Breast epithelium (tissue), 4 donors: ENCODE measurements around the gene AGAP2. TPM values are rescaled to one million over a fixed set of nuclear protein-coding genes. Genes with fewer than 3 reads are reported as not detected.
"Not testable (repeated sequence)": the region's sequence is repeated elsewhere in the genome, so short reads cannot be mapped to it uniquely, and the experiment has no call there.

Experiments used
- DNase-seq, 2 donors: peaks; one replicate each; pipeline ENCODE4 v3.0.0-alpha.2; 2019; ENCODE audit warnings: low spot score in 2 of 2
- H3K27ac ChIP-seq, 2 donors: fragments of 200-600 bp; sonication (generic) in 1 of 2; one replicate each; pipeline ENCODE4 v1.5.1; 2016 to 2019; ENCODE audit warnings: mild to moderate bottlenecking in 1 of 2
- H3K27me3 ChIP-seq, 2 donors: fragments of 200-600 bp; sonication (generic) in 1 of 2; one replicate each; pipeline versions ENCODE4 v1.5.1 to v1.6.0; 2017 to 2019; ENCODE audit warnings: control low read depth in 1 of 2, mild to moderate bottlenecking in 1 of 2
- H3K36me3 ChIP-seq: fragments of 200-600 bp; one replicate; pipeline ENCODE4 v1.5.1; 2019
- H3K4me1 ChIP-seq, 2 donors: fragments of 200-600 bp; sonication (generic); one replicate each; pipeline ENCODE4 v1.5.1; 2016 to 2019; ENCODE audit warnings: control low read depth in 1 of 2
- H3K4me3 ChIP-seq, 3 donors: fragments of 200-600 bp; sonication (generic); 1 replicate in 2 of 3; 2 replicates in 1 of 3; pipeline ENCODE4 v1.5.1; 2016 to 2019; ENCODE audit warnings: mild to moderate bottlenecking in 3 of 3, moderate library complexity in 2 of 3
- H3K9me3 ChIP-seq, 2 donors: fragments of 200-600 bp; sonication (generic) in 1 of 2; one replicate each; pipeline ENCODE4 v1.5.1; 2016 to 2019; ENCODE audit warnings: control low read depth in 1 of 2
- POLR2A ChIP-seq: fragments of 450-650 bp; IDR thresholded peaks from one replicate; pipeline ENCODE4 v1.6.1; 2016; ENCODE audit warnings: antibody characterized with exemption, mild to moderate bottlenecking, moderate library complexity
- POLR2AphosphoS5 ChIP-seq, 3 donors: sonication (generic); formaldehyde crosslinking; IDR thresholded peaks; one replicate each; pipeline ENCODE4 v1.6.1; 2017; ENCODE audit warnings: antibody characterized with exemption in 3 of 3
- intact Hi-C: fragments of 100-400 bp; cut with DNase I; formaldehyde crosslinking; loops from one replicate; pipeline ENCODE4 v1.15.1; 2023; ENCODE audit warnings: low total_unique reads
- total RNA-seq, 3 donors: library from RNA; depleted of rRNA; stranded (reverse); fragments of >200 nt; gene quantifications; one replicate each; pipeline ENCODE4 v1.1.0, GENCODE V29; 2016
- TF ChIP-seq, protein P1 (sequence below), 3 donors: fragments of 450-650 bp; IDR thresholded peaks; one replicate each; pipeline ENCODE4 v1.5.1; 2016 to 2017; ENCODE audit warnings: antibody characterized with exemption in 3 of 3, mild to moderate bottlenecking in 3 of 3, moderate library complexity in 3 of 3

The AGAP2 gene
- total RNA-seq, 3 donors from 2014 or later: 1.2 to 1.8 (median 1.6) TPM

DNA sequence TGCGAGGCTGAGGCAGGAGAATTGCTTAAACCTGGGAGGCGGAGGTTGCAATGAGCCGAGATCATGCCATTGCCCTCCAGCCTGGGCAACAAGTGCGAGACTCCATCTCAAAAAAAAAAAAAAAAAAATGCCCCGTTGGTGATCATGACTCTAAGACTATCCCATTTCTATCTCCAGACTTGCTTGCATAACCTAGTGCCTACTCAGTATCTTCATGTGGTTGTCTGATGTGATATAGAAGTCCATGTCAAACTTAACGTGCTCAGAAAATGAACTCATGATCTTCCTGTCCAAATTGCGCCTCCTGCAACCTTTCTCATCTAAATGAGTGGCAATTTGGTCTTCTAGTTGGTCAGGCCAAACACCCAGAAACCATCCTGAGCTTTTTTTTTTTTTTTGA, 39.4 kb upstream of the AGAP2 start:
- DNase-seq: no peak
- Histone ChIP-seq H3K4me1 (no peaks in the 10 kb centered on the region), H3K27ac (no peak overlapping the region), H3K36me3 (no peaks in the 10 kb centered on the region), H3K9me3 (no peaks in the 10 kb centered on the region), H3K4me3 (no peak overlapping the region), H3K27me3 (no peaks in the 10 kb centered on the region)
- intact Hi-C loops: no loop called here
- TF ChIP-seq, protein P1, sequence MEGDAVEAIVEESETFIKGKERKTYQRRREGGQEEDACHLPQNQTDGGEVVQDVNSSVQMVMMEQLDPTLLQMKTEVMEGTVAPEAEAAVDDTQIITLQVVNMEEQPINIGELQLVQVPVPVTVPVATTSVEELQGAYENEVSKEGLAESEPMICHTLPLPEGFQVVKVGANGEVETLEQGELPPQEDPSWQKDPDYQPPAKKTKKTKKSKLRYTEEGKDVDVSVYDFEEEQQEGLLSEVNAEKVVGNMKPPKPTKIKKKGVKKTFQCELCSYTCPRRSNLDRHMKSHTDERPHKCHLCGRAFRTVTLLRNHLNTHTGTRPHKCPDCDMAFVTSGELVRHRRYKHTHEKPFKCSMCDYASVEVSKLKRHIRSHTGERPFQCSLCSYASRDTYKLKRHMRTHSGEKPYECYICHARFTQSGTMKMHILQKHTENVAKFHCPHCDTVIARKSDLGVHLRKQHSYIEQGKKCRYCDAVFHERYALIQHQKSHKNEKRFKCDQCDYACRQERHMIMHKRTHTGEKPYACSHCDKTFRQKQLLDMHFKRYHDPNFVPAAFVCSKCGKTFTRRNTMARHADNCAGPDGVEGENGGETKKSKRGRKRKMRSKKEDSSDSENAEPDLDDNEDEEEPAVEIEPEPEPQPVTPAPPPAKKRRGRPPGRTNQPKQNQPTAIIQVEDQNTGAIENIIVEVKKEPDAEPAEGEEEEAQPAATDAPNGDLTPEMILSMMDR (IDR thresholded peaks at IDR 0.05): no peak
- TF ChIP-seq POLR2A (no peak), POLR2AphosphoS5 (IDR thresholded peaks at IDR 0.05) (no peak)

DNA sequence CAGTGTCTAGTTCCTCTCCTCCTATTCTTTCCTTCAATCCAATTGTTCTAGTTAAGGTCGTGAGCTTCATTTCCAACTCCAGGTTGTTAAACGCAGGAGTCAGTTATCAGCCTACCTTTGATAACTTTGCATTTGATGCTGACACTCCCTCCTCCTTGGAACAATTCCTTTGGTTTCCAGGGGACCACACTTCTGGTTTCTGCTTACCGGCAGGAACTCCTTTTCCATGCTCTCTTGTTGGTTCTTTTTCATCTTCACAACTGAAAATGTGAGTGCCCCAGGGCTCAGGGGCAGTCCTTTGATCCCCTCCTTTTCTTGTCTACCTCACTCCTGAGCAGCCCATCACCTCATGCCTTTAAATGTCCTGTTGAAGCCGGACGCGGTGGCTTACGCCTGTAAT, 38.8 kb upstream of the AGAP2 start:
- DNase-seq: no peak
- Histone ChIP-seq H3K4me3 (no peak overlapping the region), H3K27me3 (no peaks in the 10 kb centered on the region), H3K27ac (no peak overlapping the region), H3K4me1 (no peaks in the 10 kb centered on the region), H3K9me3 (no peaks in the 10 kb centered on the region), H3K36me3 (no peaks in the 10 kb centered on the region)
- intact Hi-C loops: no loop called here
- TF ChIP-seq, protein P1 (IDR thresholded peaks at IDR 0.05): no peak
- TF ChIP-seq POLR2AphosphoS5 (IDR thresholded peaks at IDR 0.05) (no peak), POLR2A (no peak)

DNA sequence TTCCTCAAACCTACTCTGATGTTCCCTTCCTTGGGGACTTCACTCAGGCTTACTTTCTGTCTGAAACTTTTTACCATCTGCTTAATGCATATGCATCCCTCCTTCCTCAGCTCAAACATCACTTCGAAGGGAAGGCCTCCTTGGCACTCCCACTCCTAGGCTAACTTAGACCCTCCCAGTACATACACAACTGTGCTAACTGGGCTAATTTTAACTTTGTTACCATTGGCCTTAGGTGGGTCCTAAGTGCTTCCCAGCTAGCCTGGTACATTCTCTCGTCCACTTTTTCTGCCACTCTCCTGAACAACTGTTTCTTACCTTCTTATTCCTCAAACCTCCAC, 37.7 kb upstream of the AGAP2 start:
- intact Hi-C loops: no loop called here
- no peak for DNase-seq

DNA sequence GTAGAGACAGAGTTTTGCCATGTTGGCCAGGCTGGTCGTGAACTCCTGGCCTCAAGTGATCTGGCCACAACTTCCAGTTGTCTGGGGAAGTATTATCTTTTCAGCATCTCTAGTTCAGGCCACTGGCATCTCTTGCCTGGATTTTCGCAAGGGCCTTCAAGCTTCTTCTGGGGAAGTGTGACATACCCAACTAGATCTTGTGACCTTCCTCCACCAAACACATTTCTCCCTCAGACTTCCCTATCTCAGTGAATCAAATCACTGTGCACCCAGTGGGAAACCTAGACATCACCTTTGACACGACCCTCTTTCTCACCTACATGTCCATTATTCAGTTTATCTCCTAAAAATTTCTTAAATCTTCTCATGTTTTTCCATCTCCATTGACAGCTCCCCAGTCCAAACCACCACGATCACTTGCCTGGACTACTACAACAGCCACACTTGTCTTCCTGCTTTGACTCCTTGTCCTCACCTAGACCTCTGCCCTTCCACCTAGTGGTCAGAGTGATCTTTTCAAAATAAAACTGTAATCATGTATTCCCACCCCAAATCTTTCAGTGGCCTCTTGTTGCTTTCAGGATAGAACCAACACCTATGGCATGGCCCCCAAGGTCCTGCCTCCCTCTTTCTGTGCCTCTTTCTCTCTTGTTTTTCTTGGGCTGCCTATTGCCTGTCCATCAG, 37.2 kb upstream of the AGAP2 start:
- TF ChIP-seq, protein P1 (IDR thresholded peaks at IDR 0.05): no peak
- TF ChIP-seq POLR2AphosphoS5 (IDR thresholded peaks at IDR 0.05): no peak
- no peak for TF ChIP-seq POLR2A
- no peak for DNase-seq
- intact Hi-C loops: no loop called here
- H3K27me3 ChIP-seq: no peaks in the 10 kb centered on the region
- no peak overlapping the region for H3K4me3 ChIP-seq
- no peaks in the 10 kb centered on the region for H3K9me3 ChIP-seq
- no peaks in the 10 kb centered on the region for H3K36me3 ChIP-seq
- no peak overlapping the region for H3K27ac ChIP-seq
- peaks cover 0 to 4% of the 10 kb centered on the region in 2 donors for H3K4me1 ChIP-seq

More for the DNA sequence above, 37.7 kb upstream of the AGAP2 start:
- no peaks in the 10 kb centered on the region for H3K36me3 ChIP-seq
- TF ChIP-seq POLR2A: no peak
- TF ChIP-seq POLR2AphosphoS5 (IDR thresholded peaks at IDR 0.05): no peak
- TF ChIP-seq, protein P1 (IDR thresholded peaks at IDR 0.05): no peak
- no peak overlapping the region for H3K4me3 ChIP-seq
- no peak overlapping the region for H3K27ac ChIP-seq
- H3K4me1 ChIP-seq: peaks cover 0 to 3% of the 10 kb centered on the region in 2 donors
- H3K9me3 ChIP-seq: no peaks in the 10 kb centered on the region
- no peaks in the 10 kb centered on the region for H3K27me3 ChIP-seq

DNA sequence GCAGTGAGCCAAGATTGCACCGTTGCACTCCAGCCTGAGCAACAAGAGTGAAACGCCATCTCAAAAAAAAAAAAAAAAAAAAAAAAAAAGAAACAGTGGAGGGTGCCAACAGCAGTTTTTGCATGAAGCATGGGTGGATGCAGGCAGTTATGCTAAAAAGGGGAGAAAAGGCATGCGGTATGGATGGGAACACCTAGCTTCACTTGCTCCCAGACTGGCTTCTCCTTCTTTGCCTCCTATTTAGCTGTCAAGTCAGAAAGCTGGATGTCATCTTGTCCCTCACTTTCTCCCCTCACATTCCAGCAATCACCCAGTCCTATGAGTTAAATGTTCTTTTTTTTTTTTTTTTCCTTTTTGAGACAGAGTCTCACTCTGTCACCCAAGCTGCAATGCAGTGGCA, 36.5 kb upstream of the AGAP2 start:
- TF ChIP-seq POLR2AphosphoS5 (IDR thresholded peaks at IDR 0.05) (no peak), POLR2A (no peak)
- TF ChIP-seq, protein P1 (IDR thresholded peaks at IDR 0.05): no peak
- Histone ChIP-seq H3K27ac (no peak overlapping the region), H3K4me3 (no peak overlapping the region), H3K27me3 (no peaks in the 10 kb centered on the region), H3K9me3 (no peaks in the 10 kb centered on the region), H3K4me1 (peaks cover 0 to 4% of the 10 kb centered on the region in 2 donors), H3K36me3 (no peaks in the 10 kb centered on the region)
- intact Hi-C loops: no loop called here
- no peak for DNase-seq

DNA sequence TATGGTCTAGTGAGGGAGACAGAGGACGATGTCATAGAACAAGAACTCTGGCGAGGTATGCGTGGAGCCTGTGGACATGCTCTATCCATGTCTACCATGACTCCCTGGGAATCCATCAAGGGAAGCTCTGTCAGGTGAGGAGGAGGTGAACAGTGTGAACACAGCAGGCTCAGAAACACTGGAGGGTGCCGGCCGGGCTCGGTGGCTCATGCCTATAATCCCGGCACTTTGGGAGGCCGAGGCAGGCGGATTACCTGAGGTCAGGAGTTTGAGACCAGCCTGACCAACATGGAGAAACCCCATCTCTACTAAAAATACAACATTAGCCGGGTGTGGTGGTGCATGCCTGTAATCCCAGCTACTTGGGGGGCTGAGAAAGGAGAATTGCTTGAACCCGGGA, 36.1 kb upstream of the AGAP2 start:
- H3K27me3 ChIP-seq, H3K27ac ChIP-seq, H3K4me1 ChIP-seq, intact Hi-C loops, H3K9me3 ChIP-seq, H3K4me3 ChIP-seq, H3K36me3 ChIP-seq, DNase-seq: not testable (repeated sequence)
